Common myeloid progenitor, CD34-positive (primary cell): ENCODE results near the gene MMP17.

Experiments used
- CTCF ChIA-PET: fragments of 350-600 bp; sonication (Branson Sonifier 250); formaldehyde crosslinking; loops from one replicate; lab custom pipeline; 2021; ENCODE audit warnings: antibody characterized with exemption; lab: Charles Lee
- POLR2A ChIA-PET: fragments of 350-600 bp; sonication (Branson Sonifier 250); formaldehyde crosslinking; loops from one replicate; lab custom pipeline; 2021; ENCODE audit warnings: antibody characterized with exemption; lab: Charles Lee
- DNase-seq, 3 donors: peaks; one replicate each; pipeline versions ENCODE4 v3.0.0 to v3.0.0-alpha.2; 2013
- H3K27ac ChIP-seq, 2 experiments: 1 replicate in 1 of 2; 2 replicates in 1 of 2; pipeline ENCODE4 v1.7.0; 2013; ENCODE audit warnings: inconsistent platforms in 2 of 2, low read length in 2 of 2, mild to moderate bottlenecking in 2 of 2, low read depth in 1 of 2, moderate library complexity in 1 of 2; ENCODE audit not compliant: severe bottlenecking in 2 of 2, insufficient read depth in 1 of 2, poor library complexity in 1 of 2
- H3K27me3 ChIP-seq, 5 experiments: replicated peaks in 2 of 5; 1 replicate in 3 of 5; 2 replicates in 2 of 5; pipeline versions ENCODE4 v1.6.1 to v1.7.0; 2013; ENCODE audit warnings: low read length in 4 of 5, mild to moderate bottlenecking in 2 of 5, moderate library complexity in 2 of 5, inconsistent platforms in 1 of 5; ENCODE audit not compliant: insufficient read depth in 5 of 5, control insufficient read depth in 4 of 5
- H3K36me3 ChIP-seq, 4 experiments: 1 replicate in 2 of 4; 2 replicates in 2 of 4; pipeline versions ENCODE4 v1.6.1 to v1.7.0; 2013; ENCODE audit warnings: low read length in 3 of 4, control low read depth in 1 of 4, mild to moderate bottlenecking in 1 of 4; ENCODE audit not compliant: control insufficient read depth in 4 of 4, insufficient read depth in 4 of 4
- H3K4me1 ChIP-seq, 4 experiments: 1 replicate in 3 of 4; 2 replicates in 1 of 4; pipeline versions ENCODE4 v1.6.1 to v1.7.1; 2013; ENCODE audit warnings: low read length in 3 of 4, mild to moderate bottlenecking in 3 of 4, control low read depth in 1 of 4, inconsistent platforms in 1 of 4, moderate library complexity in 1 of 4; ENCODE audit not compliant: control insufficient read depth in 4 of 4, insufficient read depth in 4 of 4; ENCODE audit errors: control extremely low read depth in 1 of 4
- H3K4me3 ChIP-seq, 7 experiments: 1 replicate in 4 of 7; 2 replicates in 3 of 7; pipeline versions ENCODE4 v1.5.1 to v1.7.0; 2013; ENCODE audit warnings: mild to moderate bottlenecking in 7 of 7, low read length in 6 of 7, moderate library complexity in 6 of 7, inconsistent platforms in 2 of 7, low read depth in 2 of 7, control low read depth in 1 of 7; ENCODE audit not compliant: insufficient read depth in 4 of 7, control insufficient read depth in 1 of 7; ENCODE audit errors: extremely low read depth in 1 of 7
- H3K9me3 ChIP-seq, 5 experiments: 1 replicate in 4 of 5; 2 replicates in 1 of 5; pipeline versions ENCODE4 v1.6.1 to v1.7.1; 2013; ENCODE audit warnings: low read length in 4 of 5, mild to moderate bottlenecking in 2 of 5, inconsistent platforms in 1 of 5, low read depth in 1 of 5, moderate library complexity in 1 of 5; ENCODE audit not compliant: control insufficient read depth in 4 of 5, insufficient read depth in 2 of 5; ENCODE audit errors: control extremely low read depth in 1 of 5
- WGBS: methylation state at CpG from one replicate; pipeline ENCODE4 v1.1.5; 2013; ENCODE audit not compliant: insufficient coverage; 5-methylcytosine and 5-hydroxymethylcytosine counted together

Gene MMP17

DNA sequence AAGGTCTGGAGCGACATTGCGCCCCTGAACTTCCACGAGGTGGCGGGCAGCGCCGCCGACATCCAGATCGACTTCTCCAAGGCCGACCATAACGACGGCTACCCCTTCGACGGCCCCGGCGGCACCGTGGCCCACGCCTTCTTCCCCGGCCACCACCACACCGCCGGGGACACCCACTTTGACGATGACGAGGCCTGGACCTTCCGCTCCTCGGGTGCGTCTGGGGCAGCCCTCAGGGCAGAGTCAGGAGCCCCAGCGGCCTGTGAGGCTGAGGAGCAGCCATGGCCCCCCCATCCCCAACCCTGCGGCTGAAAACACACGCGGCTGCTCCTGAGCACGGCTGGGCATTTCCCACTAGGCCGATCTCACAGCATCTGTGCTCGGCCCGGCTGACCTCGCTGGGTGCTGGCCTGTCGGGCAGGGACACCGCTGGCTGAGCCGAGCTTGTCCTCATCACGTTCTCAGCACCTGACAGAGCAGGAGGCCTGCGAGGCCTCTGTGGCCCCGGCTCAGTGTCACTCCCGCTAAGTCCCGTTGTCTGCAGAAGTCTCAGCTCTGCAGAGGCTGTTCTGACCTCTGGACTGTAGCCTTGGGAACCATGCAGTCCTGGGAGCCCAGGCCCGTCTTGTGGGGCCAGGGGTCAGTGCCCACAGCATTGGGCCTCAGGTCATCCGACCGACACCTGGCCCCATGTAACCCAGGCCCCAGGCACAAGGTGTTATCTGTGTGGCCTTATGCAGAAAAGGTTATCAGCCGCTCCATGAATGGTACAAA lies 12.6 kb downstream of the MMP17 start:
- WGBS, result 95% methylated on average over 43 of the region's 46 CpGs
- DNase-seq, result no peak
- POLR2A ChIA-PET, result no interaction called here
- CTCF ChIA-PET, result no interaction called here
- H3K9me3 ChIP-seq, result no peaks in the 10 kb centered on the region
- H3K4me1 ChIP-seq, result no peaks in the 10 kb centered on the region
- no peaks in the 10 kb centered on the region for H3K27me3 ChIP-seq
- no peaks in the 10 kb centered on the region for H3K36me3 ChIP-seq
- no peak overlapping the region for H3K4me3 ChIP-seq
- no peak overlapping the region for H3K27ac ChIP-seq

DNA sequence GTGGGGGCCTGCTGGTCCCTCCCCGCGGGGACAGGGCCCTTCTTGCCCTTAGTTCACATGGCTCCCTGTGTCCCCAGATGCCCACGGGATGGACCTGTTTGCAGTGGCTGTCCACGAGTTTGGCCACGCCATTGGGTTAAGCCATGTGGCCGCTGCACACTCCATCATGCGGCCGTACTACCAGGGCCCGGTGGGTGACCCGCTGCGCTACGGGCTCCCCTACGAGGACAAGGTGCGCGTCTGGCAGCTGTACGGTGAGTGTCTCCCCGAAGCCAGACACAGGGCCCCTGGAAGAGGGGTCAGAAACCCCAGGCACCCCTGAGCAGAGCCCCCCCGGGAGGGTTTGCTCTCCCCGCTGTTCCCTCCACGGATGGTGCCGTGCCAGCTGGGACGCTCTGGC lies 13.4 kb downstream of the MMP17 start:
- ChIA-PET CTCF (no interaction called here), POLR2A (no interaction called here)
- Histone ChIP-seq H3K27ac (no peak overlapping the region), H3K36me3 (no peaks in the 10 kb centered on the region), H3K4me1 (no peaks in the 10 kb centered on the region), H3K9me3 (no peaks in the 10 kb centered on the region), H3K27me3 (no peaks in the 10 kb centered on the region), H3K4me3 (no peak overlapping the region)
- WGBS, result 96% methylated on average over 22 of the region's 22 CpGs
- no peak for DNase-seq

DNA sequence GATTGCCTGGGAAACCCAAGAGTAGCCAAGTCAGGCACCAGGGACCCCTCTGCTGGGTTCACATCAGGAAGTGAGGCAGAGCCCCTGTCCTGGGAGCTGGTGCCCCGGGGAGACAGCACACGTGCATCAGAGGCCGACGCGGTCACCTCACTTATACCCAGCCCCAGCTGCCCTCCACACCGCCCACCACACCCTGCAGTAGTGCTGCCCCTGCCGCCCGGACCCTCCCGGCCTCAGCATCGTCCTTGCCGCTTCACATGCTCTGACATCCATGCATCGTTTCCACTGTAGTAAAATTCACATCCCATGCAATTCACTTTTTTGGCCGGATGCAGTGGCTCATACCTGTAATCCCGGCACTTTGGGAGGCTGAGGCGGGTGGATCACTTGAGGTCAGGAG lies 14.0 kb downstream of the MMP17 start:
- ChIA-PET POLR2A (no interaction called here), CTCF (no interaction called here)
- no peak for DNase-seq
- 96% methylated on average over 12 of the region's 15 CpGs for WGBS
- Histone ChIP-seq H3K27me3 (no peaks in the 10 kb centered on the region), H3K4me1 (no peaks in the 10 kb centered on the region), H3K9me3 (no peaks in the 10 kb centered on the region), H3K36me3 (no peaks in the 10 kb centered on the region), H3K27ac (no peak overlapping the region), H3K4me3 (no peak overlapping the region)

DNA sequence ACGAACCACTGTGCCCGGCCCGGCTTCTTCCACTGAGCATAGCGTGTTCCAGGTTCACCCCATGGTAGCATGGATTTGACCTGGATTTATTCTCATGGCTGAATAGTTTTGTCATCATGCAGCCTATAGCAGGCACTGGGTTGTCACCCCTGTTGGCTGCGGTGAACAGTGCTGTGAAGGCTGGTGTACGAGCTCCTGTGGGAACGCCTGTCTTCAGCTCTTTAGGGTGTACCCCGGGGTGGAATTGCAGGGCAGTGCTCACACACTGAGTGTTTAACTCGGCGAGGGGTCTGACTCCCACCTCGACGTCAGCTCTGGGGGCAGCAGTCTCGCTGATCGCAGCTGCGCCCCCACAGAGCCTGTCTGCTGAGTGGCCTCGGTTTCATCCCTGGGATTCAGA lies 15.3 kb downstream of the MMP17 start:
- no peak for DNase-seq
- Histone ChIP-seq H3K9me3 (no peaks in the 10 kb centered on the region), H3K27ac (no peak overlapping the region), H3K4me1 (no peaks in the 10 kb centered on the region), H3K27me3 (no peaks in the 10 kb centered on the region), H3K4me3 (no peak overlapping the region), H3K36me3 (no peaks in the 10 kb centered on the region)
- ChIA-PET CTCF (no interaction called here), POLR2A (no interaction called here)
- 98% methylated on average over 16 of the region's 16 CpGs for WGBS

DNA sequence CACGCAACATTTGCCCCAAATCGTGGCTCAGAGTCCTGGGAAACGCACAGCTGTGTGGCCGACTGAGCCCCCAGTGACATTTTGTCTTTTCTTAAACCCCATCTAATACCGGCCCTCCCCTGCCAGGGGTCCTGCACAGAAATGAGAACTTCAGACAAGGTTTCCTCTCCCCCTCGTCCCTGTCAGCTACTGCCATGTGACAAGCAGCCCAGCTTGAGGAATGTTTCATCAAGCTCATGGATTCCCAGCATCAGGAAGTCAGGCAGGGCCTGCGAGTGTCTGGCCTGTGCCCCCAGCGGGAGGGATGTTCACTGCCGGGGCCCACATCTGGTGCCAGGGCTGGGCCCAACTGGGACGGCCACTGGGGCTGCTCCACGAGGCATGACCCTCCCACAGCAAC lies 15.9 kb downstream of the MMP17 start:
- 91% methylated on average over 10 of the region's 11 CpGs for WGBS
- Histone ChIP-seq H3K36me3 (no peaks in the 10 kb centered on the region), H3K27ac (no peak overlapping the region), H3K9me3 (no peaks in the 10 kb centered on the region), H3K27me3 (no peaks in the 10 kb centered on the region), H3K4me1 (no peaks in the 10 kb centered on the region), H3K4me3 (no peak overlapping the region)
- CTCF ChIA-PET, result no interaction called here
- POLR2A ChIA-PET, result no interaction called here
- no peak for DNase-seq

DNA sequence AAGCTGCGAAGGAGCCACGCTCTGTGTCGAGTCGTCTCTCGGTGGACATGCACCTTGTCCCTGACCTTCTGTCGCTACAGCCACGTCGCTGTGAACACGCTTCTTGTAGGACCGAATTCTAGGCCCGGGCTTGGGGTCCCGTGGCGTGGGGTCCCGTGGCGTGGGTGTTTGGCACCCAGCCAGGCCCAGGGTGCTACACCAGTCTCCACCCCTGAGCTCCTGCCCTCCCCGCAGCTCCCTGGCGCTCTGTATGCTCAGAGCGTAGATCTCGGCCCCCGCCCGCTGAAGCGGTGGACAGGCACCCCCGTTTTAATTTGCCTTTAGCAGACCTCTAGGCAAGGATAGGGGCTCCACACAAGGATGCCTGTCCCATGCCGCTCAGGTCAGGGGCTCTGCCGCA lies 16.5 kb downstream of the MMP17 start:
- H3K27me3 ChIP-seq, result no peaks in the 10 kb centered on the region
- H3K4me3 ChIP-seq, result no peak overlapping the region
- no peak overlapping the region for H3K27ac ChIP-seq
- no peaks in the 10 kb centered on the region for H3K4me1 ChIP-seq
- ChIA-PET POLR2A (no interaction called here), CTCF (no interaction called here)
- WGBS, result 96% methylated on average over 21 of the region's 25 CpGs
- no peaks in the 10 kb centered on the region for H3K36me3 ChIP-seq
- no peaks in the 10 kb centered on the region for H3K9me3 ChIP-seq
- DNase-seq, result no peak

DNA sequence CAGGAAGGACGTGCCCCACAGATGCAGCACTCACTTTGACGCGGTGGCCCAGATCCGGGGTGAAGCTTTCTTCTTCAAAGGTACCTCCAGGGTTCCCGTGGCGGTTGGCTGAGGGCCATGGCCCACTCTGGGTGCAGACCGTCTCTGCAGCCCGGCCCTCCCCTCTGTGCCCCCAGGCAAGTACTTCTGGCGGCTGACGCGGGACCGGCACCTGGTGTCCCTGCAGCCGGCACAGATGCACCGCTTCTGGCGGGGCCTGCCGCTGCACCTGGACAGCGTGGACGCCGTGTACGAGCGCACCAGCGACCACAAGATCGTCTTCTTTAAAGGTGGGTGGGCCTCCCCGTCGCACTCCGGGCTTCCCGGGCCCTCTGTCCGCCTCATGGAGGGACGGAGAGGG lies 16.9 kb downstream of the MMP17 start:
- Histone ChIP-seq H3K9me3 (no peaks in the 10 kb centered on the region), H3K27me3 (no peaks in the 10 kb centered on the region), H3K27ac (no peak overlapping the region), H3K4me1 (no peaks in the 10 kb centered on the region), H3K4me3 (no peak overlapping the region), H3K36me3 (no peaks in the 10 kb centered on the region)
- POLR2A ChIA-PET, result no interaction called here
- CTCF ChIA-PET, result no interaction called here
- WGBS, result 97% methylated on average over 28 of the region's 29 CpGs
- DNase-seq, result no peak
